NCI-H1436 (cell line): ENCODE data around the gene EFNA5.

Source experiments
- DNase-seq: peaks from one replicate; lab custom pipeline; 2025; lab: John Stamatoyannopoulos, UW

The EFNA5 gene

GRCh38 chr5:107603349-107603748 lies 67.4 kb downstream of the EFNA5 start:
- no peak for DNase-seq

GRCh38 chr5:107602896-107603295 lies 67.8 kb downstream of the EFNA5 start:
- DNase-seq, result no peak

- DNase-seq, result no peak
Measured at GRCh38 chr5:107601076-107601475, 69.7 kb downstream of the EFNA5 start.

- no peak for DNase-seq
Measured at GRCh38 chr5:107598958-107599357, 71.8 kb downstream of the EFNA5 start.

GRCh38 chr5:107597803-107598202 lies 72.9 kb downstream of the EFNA5 start:
- no peak for DNase-seq

- no peak for DNase-seq
Measured at GRCh38 chr5:107597247-107597646, 73.5 kb downstream of the EFNA5 start.

- DNase-seq, result no peak
Measured at GRCh38 chr5:107594253-107595045, 76.3 kb downstream of the EFNA5 start.

GRCh38 chr5:107593009-107593408 lies 77.7 kb downstream of the EFNA5 start:
- DNase-seq, result no peak

- no peak for DNase-seq
Measured at GRCh38 chr5:107592515-107592914, 78.2 kb downstream of the EFNA5 start.

- no peak for DNase-seq
Measured at GRCh38 chr5:107590686-107591085, 80.1 kb downstream of the EFNA5 start.

- no peak for DNase-seq
Measured at GRCh38 chr5:107589520-107590193, 81.1 kb downstream of the EFNA5 start.

- no peak for DNase-seq
Measured at GRCh38 chr5:107582625-107583024, 88.1 kb downstream of the EFNA5 start.

GRCh38 chr5:107580889-107581820 lies 89.6 kb downstream of the EFNA5 start:
- no peak for DNase-seq

- no peak for DNase-seq
Measured at GRCh38 chr5:107578051-107578635, 92.6 kb downstream of the EFNA5 start.

- DNase-seq, result no peak
Measured at GRCh38 chr5:107577394-107577950, 93.3 kb downstream of the EFNA5 start.

- DNase-seq, result no peak
Measured at GRCh38 chr5:107576736-107577393, 93.9 kb downstream of the EFNA5 start.

GRCh38 chr5:107576155-107576554 lies 94.6 kb downstream of the EFNA5 start:
- DNase-seq, result no peak

GRCh38 chr5:107574287-107574686 lies 96.5 kb downstream of the EFNA5 start:
- no peak for DNase-seq

- DNase-seq, result no peak
Measured at GRCh38 chr5:107572715-107573368, 97.9 kb downstream of the EFNA5 start.
